T-helper 2 cell treated with Interferon-gamma antibody and Interleukin-4, amounts not matched to agents 5 μg/mL and 100 μg/mL, for 36 hours (primary cell): Measurements from ENCODE around the gene DGKE.

Experiments used
- DNase-seq: peaks from one replicate; pipeline ENCODE4 v3.0.0; 2021; ENCODE audit warnings: low spot score
- H3K27ac Mint-ChIP-seq: one replicate; pipeline ENCODE4 v1.8.0; 2021; ENCODE audit warnings: mild to moderate bottlenecking, mixed read lengths
- H3K27me3 Mint-ChIP-seq: one replicate; pipeline ENCODE4 v1.8.0; 2021; ENCODE audit warnings: low read depth, mixed read lengths
- H3K36me3 Mint-ChIP-seq: one replicate; pipeline ENCODE4 v1.8.0; 2021; ENCODE audit warnings: low read depth, mixed read lengths
- H3K4me1 Mint-ChIP-seq: one replicate; pipeline ENCODE4 v1.8.0; 2021; ENCODE audit warnings: low read depth, mixed read lengths
- H3K4me3 Mint-ChIP-seq: one replicate; pipeline ENCODE4 v1.8.0; 2022; ENCODE audit warnings: mild to moderate bottlenecking, moderate library complexity, mixed read lengths
- H3K9me3 Mint-ChIP-seq: one replicate; pipeline ENCODE4 v1.8.0; 2021; ENCODE audit warnings: mixed read lengths

DGKE gene

GRCh38 chr17:56883616-56884015, 49.7 kb downstream of the DGKE start:
- no peak for DNase-seq
- H3K4me3 Mint-ChIP-seq = no peak overlapping the region
- H3K4me1 Mint-ChIP-seq = no peaks in the 10 kb centered on the region
- H3K27ac Mint-ChIP-seq = peak overlapping the region; percentile 6
- peaks cover 12% of the 10 kb centered on the region for H3K9me3 Mint-ChIP-seq
- peaks cover 29% of the 10 kb centered on the region for H3K36me3 Mint-ChIP-seq
- H3K27me3 Mint-ChIP-seq = no peaks in the 10 kb centered on the region

GRCh38 chr17:56884483-56885311, 50.7 kb downstream of the DGKE start:
- DNase-seq = no peak
- Mint-ChIP-seq H3K27me3 (no peaks in the 10 kb centered on the region), H3K27ac (no peak overlapping the region), H3K4me1 (no peaks in the 10 kb centered on the region), H3K36me3 (peaks cover 40% of the 10 kb centered on the region), H3K9me3 (peaks cover 12% of the 10 kb centered on the region), H3K4me3 (no peak overlapping the region)

- no peak overlapping the region for H3K4me3 Mint-ChIP-seq
- H3K4me1 Mint-ChIP-seq = no peaks in the 10 kb centered on the region
- no peaks in the 10 kb centered on the region for H3K27me3 Mint-ChIP-seq
- peaks cover 46% of the 10 kb centered on the region for H3K36me3 Mint-ChIP-seq
- H3K9me3 Mint-ChIP-seq = peaks cover 12% of the 10 kb centered on the region
- DNase-seq = no peak
- no peak overlapping the region for H3K27ac Mint-ChIP-seq
Measured at GRCh38 chr17:56885312-56885657, 51.3 kb downstream of the DGKE start.

GRCh38 chr17:56886288-56886731, 52.4 kb downstream of the DGKE start:
- H3K36me3 Mint-ChIP-seq = peaks cover 56% of the 10 kb centered on the region
- no peak overlapping the region for H3K4me3 Mint-ChIP-seq
- no peaks in the 10 kb centered on the region for H3K27me3 Mint-ChIP-seq
- DNase-seq = no peak
- no peaks in the 10 kb centered on the region for H3K4me1 Mint-ChIP-seq
- no peak overlapping the region for H3K27ac Mint-ChIP-seq
- peaks cover 12% of the 10 kb centered on the region for H3K9me3 Mint-ChIP-seq

GRCh38 chr17:56887105-56887504, 53.2 kb downstream of the DGKE start:
- DNase-seq = no peak
- peaks cover 12% of the 10 kb centered on the region for H3K9me3 Mint-ChIP-seq
- H3K27ac Mint-ChIP-seq = no peak overlapping the region
- H3K4me3 Mint-ChIP-seq = no peak overlapping the region
- H3K27me3 Mint-ChIP-seq = no peaks in the 10 kb centered on the region
- peaks cover 61% of the 10 kb centered on the region for H3K36me3 Mint-ChIP-seq
- no peaks in the 10 kb centered on the region for H3K4me1 Mint-ChIP-seq

GRCh38 chr17:56887552-56888467, 53.9 kb downstream of the DGKE start:
- Mint-ChIP-seq H3K4me1 (no peaks in the 10 kb centered on the region), H3K27me3 (no peaks in the 10 kb centered on the region)

GRCh38 chr17:56890390-56890789, 56.4 kb downstream of the DGKE start:
- no peak overlapping the region for H3K4me3 Mint-ChIP-seq
- peaks cover 83% of the 10 kb centered on the region for H3K36me3 Mint-ChIP-seq
- H3K9me3 Mint-ChIP-seq = peaks cover 12% of the 10 kb centered on the region
- no peaks in the 10 kb centered on the region for H3K27me3 Mint-ChIP-seq
- H3K4me1 Mint-ChIP-seq = no peaks in the 10 kb centered on the region
- no peak for DNase-seq
- H3K27ac Mint-ChIP-seq = no peak overlapping the region

More at GRCh38 chr17:56887552-56888467, 53.9 kb downstream of the DGKE start:
- H3K36me3 Mint-ChIP-seq = peaks cover 68% of the 10 kb centered on the region
- DNase-seq = no peak
- H3K4me3 Mint-ChIP-seq = no peak overlapping the region
- H3K9me3 Mint-ChIP-seq = peaks cover 12% of the 10 kb centered on the region
- no peak overlapping the region for H3K27ac Mint-ChIP-seq

GRCh38 chr17:56890906-56891674, 57.1 kb downstream of the DGKE start:
- Mint-ChIP-seq H3K4me1 (no peaks in the 10 kb centered on the region), H3K36me3 (peaks cover 88% of the 10 kb centered on the region), H3K27me3 (no peaks in the 10 kb centered on the region), H3K4me3 (no peak overlapping the region), H3K27ac (no peak overlapping the region), H3K9me3 (peaks cover 12% of the 10 kb centered on the region)
- DNase-seq = no peak

GRCh38 chr17:56891751-56892150, 57.8 kb downstream of the DGKE start:
- no peak overlapping the region for H3K4me3 Mint-ChIP-seq
- peaks cover 85% of the 10 kb centered on the region for H3K36me3 Mint-ChIP-seq
- H3K4me1 Mint-ChIP-seq = no peaks in the 10 kb centered on the region
- no peak overlapping the region for H3K27ac Mint-ChIP-seq
- peaks cover 12% of the 10 kb centered on the region for H3K9me3 Mint-ChIP-seq
- H3K27me3 Mint-ChIP-seq = no peaks in the 10 kb centered on the region
- DNase-seq = peak; percentile 15

- DNase-seq = no peak
- H3K4me1 Mint-ChIP-seq = peaks cover 1% of the 10 kb centered on the region
- peaks cover 9% of the 10 kb centered on the region for H3K9me3 Mint-ChIP-seq
- peaks cover 85% of the 10 kb centered on the region for H3K36me3 Mint-ChIP-seq
- no peak overlapping the region for H3K4me3 Mint-ChIP-seq
- H3K27ac Mint-ChIP-seq = peak overlapping the region; percentile 52
- no peaks in the 10 kb centered on the region for H3K27me3 Mint-ChIP-seq
Measured at GRCh38 chr17:56892333-56892732, 58.4 kb downstream of the DGKE start.

- Mint-ChIP-seq H3K4me3 (no peak overlapping the region), H3K36me3 (peaks cover 85% of the 10 kb centered on the region), H3K27ac (no peak overlapping the region), H3K4me1 (peaks cover 3% of the 10 kb centered on the region), H3K9me3 (no peaks in the 10 kb centered on the region), H3K27me3 (no peaks in the 10 kb centered on the region)
- no peak for DNase-seq
Measured at GRCh38 chr17:56893503-56893902, 59.6 kb downstream of the DGKE start.

- Mint-ChIP-seq H3K4me1 (peaks cover 6% of the 10 kb centered on the region), H3K4me3 (no peak overlapping the region), H3K36me3 (peaks cover 84% of the 10 kb centered on the region), H3K27me3 (no peaks in the 10 kb centered on the region), H3K27ac (no peak overlapping the region), H3K9me3 (no peaks in the 10 kb centered on the region)
- DNase-seq = no peak
Measured at GRCh38 chr17:56894859-56895455, 61.0 kb downstream of the DGKE start.

- H3K4me1 Mint-ChIP-seq = peaks cover 6% of the 10 kb centered on the region
- no peak overlapping the region for H3K27ac Mint-ChIP-seq
- no peak overlapping the region for H3K4me3 Mint-ChIP-seq
Measured at GRCh38 chr17:56896217-56896967, 62.4 kb downstream of the DGKE start.

More at GRCh38 chr17:56896217-56896967, 62.4 kb downstream of the DGKE start:
- no peaks in the 10 kb centered on the region for H3K9me3 Mint-ChIP-seq
- H3K27me3 Mint-ChIP-seq = no peaks in the 10 kb centered on the region
- DNase-seq = no peak
- peaks cover 81% of the 10 kb centered on the region for H3K36me3 Mint-ChIP-seq
